SK-N-SH treated with all-trans-retinoic acid at 6 μM for 48 hours (cell line): ENCODE data around the gene LSM2.

ENCODE experiments used
- ARNTL ChIP-seq: fragments of 450-650 bp; formaldehyde crosslinking; IDR thresholded peaks from 2 replicates; pipeline ENCODE4 v1.5.0; 2020; ENCODE audit warnings: low read depth, mild to moderate bottlenecking, moderate library complexity, borderline replicate concordance
- CSRNP3 ChIP-seq: fragments of 250-450 bp; sonication (Bioruptor Pico); IDR thresholded peaks from 2 replicates; pipeline ENCODE4 v1.5.1; 2021; ENCODE audit warnings: mild to moderate bottlenecking, moderate library complexity
- ESRRG ChIP-seq: fragments of 250-450 bp; sonication (Bioruptor Pico); IDR thresholded peaks from 2 replicates; pipeline ENCODE4 v1.6.1; 2021; ENCODE audit warnings: mild to moderate bottlenecking
- PATZ1 ChIP-seq: fragments of 250-450 bp; sonication (Bioruptor Pico); IDR thresholded peaks from 2 replicates; pipeline ENCODE4 v1.8.0; 2020; ENCODE audit warnings: mild to moderate bottlenecking, moderate library complexity, borderline replicate concordance
- TOX ChIP-seq: fragments of 250-450 bp; sonication (Bioruptor Pico); IDR thresholded peaks from 2 replicates; pipeline ENCODE4 v1.8.0; 2021; ENCODE audit warnings: mild to moderate bottlenecking, moderate library complexity, borderline replicate concordance
- TSHZ2 ChIP-seq: fragments of 250-450 bp; sonication (Bioruptor Pico); IDR thresholded peaks from 2 replicates; pipeline ENCODE4 v1.5.0; 2020; ENCODE audit warnings: mild to moderate bottlenecking, moderate library complexity
- ZFP3 ChIP-seq: fragments of 250-450 bp; sonication (Bioruptor Pico); IDR thresholded peaks from 2 replicates; pipeline ENCODE4 v1.5.0; 2020; ENCODE audit warnings: mild to moderate bottlenecking, moderate library complexity
- ZNF565 ChIP-seq: fragments of 450-650 bp; formaldehyde crosslinking; conservative IDR thresholded peaks from 2 replicates; pipeline ENCODE4 v1.5.0; 2020; ENCODE audit warnings: low read depth, mild to moderate bottlenecking, moderate library complexity
- ZNF70 ChIP-seq: fragments of 450-650 bp; formaldehyde crosslinking; IDR thresholded peaks from 2 replicates; pipeline ENCODE4 v1.5.0; 2020; ENCODE audit warnings: mild to moderate bottlenecking, moderate library complexity
- ZNF8 ChIP-seq: fragments of 450-650 bp; formaldehyde crosslinking; IDR thresholded peaks from 2 replicates; pipeline ENCODE4 v1.5.0; 2020; ENCODE audit warnings: mild to moderate bottlenecking, moderate library complexity
- TF ChIP-seq, protein P1 (sequence below): fragments of 250-450 bp; sonication (Bioruptor Pico); IDR thresholded peaks from 2 replicates; pipeline ENCODE4 v1.8.0; 2021; ENCODE audit warnings: low read depth, mild to moderate bottlenecking, moderate library complexity, borderline replicate concordance

- no peak for TF ChIP-seq ZFP3 (CRISPR knock-in tag)
- no peak for TF ChIP-seq TSHZ2 (CRISPR knock-in tag)
- TF ChIP-seq, protein P1, sequence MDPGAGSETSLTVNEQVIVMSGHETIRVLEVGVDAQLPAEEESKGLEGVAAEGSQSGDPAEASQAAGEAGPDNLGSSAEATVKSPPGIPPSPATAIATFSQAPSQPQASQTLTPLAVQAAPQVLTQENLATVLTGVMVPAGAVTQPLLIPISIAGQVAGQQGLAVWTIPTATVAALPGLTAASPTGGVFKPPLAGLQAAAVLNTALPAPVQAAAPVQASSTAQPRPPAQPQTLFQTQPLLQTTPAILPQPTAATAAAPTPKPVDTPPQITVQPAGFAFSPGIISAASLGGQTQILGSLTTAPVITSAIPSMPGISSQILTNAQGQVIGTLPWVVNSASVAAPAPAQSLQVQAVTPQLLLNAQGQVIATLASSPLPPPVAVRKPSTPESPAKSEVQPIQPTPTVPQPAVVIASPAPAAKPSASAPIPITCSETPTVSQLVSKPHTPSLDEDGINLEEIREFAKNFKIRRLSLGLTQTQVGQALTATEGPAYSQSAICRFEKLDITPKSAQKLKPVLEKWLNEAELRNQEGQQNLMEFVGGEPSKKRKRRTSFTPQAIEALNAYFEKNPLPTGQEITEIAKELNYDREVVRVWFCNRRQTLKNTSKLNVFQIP (CRISPR knock-in tag): no peak
- TF ChIP-seq PATZ1: no peak
- no peak for TF ChIP-seq ARNTL (CRISPR knock-in tag)
- TF ChIP-seq CSRNP3 (CRISPR knock-in tag): no peak
- no peak for TF ChIP-seq ESRRG (CRISPR knock-in tag)
- TF ChIP-seq ZNF8 (CRISPR knock-in tag): no peak
- TF ChIP-seq TOX: no peak
- TF ChIP-seq ZNF70: no peak
- TF ChIP-seq ZNF565 (CRISPR knock-in tag): no peak
Observed at GRCh38 chr6:31806470-31807272, at the start of gene LSM2.
